Adrenal gland (tissue), 12 donors: ENCODE results near the gene ZNF273. TPM values are rescaled to one million over a fixed set of nuclear protein-coding genes. Genes with fewer than 3 reads are reported as not detected.

Source experiments
- DNase-seq, 7 donors: peaks; one replicate each; pipeline ENCODE4 v3.0.0-alpha.2; 2019 to 2020
- H3K27ac ChIP-seq, 5 donors: fragments of 200-600 bp; sonication (generic) in 4 of 5; 1 replicate in 3 of 5; 2 replicates in 2 of 5; pipeline versions ENCODE4 v1.5.1 to v1.8.0; 2016 to 2020; ENCODE audit warnings: mild to moderate bottlenecking in 1 of 5
- H3K27me3 ChIP-seq: fragments of 200-600 bp; 2 replicates; pipeline ENCODE4 v1.8.0; 2021
- H3K36me3 ChIP-seq, 2 donors: fragments of 200-600 bp; replicated peaks in 1 of 2; 1 replicate in 1 of 2; 2 replicates in 1 of 2; pipeline versions ENCODE4 v1.5.1 to v1.8.0; 2018 to 2022
- H3K4me1 ChIP-seq, 2 donors: fragments of 200-600 bp; replicated peaks in 1 of 2; 1 replicate in 1 of 2; 2 replicates in 1 of 2; pipeline versions ENCODE4 v1.5.1 to v1.8.0; 2018 to 2021
- H3K4me3 ChIP-seq, 4 donors: fragments of 200-600 bp; sonication (generic) in 3 of 4; one replicate each; pipeline ENCODE4 v1.5.1; 2016 to 2018
- H3K9me3 ChIP-seq, 3 donors: fragments of 200-600 bp; sonication (generic) in 1 of 3; replicated peaks in 1 of 3; 1 replicate in 2 of 3; 2 replicates in 1 of 3; pipeline versions ENCODE4 v1.5.1 to v1.8.0; 2016 to 2021
- CTCF ChIP-seq, 6 experiments: fragments of 450-650 bp in 4 of 6; fragments of 200-600 bp in 2 of 6; sonication (generic) in 1 of 6; IDR thresholded peaks; 1 replicate in 5 of 6; 2 replicates in 1 of 6; pipeline versions ENCODE4 v1.5.1 to v1.8.0; 2016 to 2021; ENCODE audit warnings: antibody characterized with exemption in 6 of 6, mild to moderate bottlenecking in 2 of 6, moderate library complexity in 1 of 6
- POLR2A ChIP-seq, 2 donors: fragments of 450-650 bp; IDR thresholded peaks; one replicate each; pipeline ENCODE4 v1.6.1; 2017; ENCODE audit warnings: antibody characterized with exemption in 2 of 2, mild to moderate bottlenecking in 2 of 2, moderate library complexity in 1 of 2
- WGBS, 4 donors: extraction: QIAGEN DNeasy Blood & Tissue Kit in 2 of 4; methylation state at CpG; one replicate each; pipeline versions ENCODE4 v1.1.5 to v1.1.7; 2013 to 2017; 5-methylcytosine and 5-hydroxymethylcytosine counted together
- intact Hi-C, 2 donors: fragments of 100-400 bp; cut with DNase I; formaldehyde crosslinking; loops; one replicate each; pipeline versions ENCODE4 v1.14.1 to v1.15.0; 2022 to 2023
- polyA plus RNA-seq, 3 donors: library from polyadenylated mRNA; stranded (reverse); fragments of 200-250 nt in 2 of 3; fragments of 350-450 nt in 1 of 3; fragmentation: Illumina TruSeq in 1 of 3; extraction: RNeasy Lipid Tissue Mini Kit (QIAGEN cat#74804) in 1 of 3; gene quantifications; one replicate each; pipeline ENCODE4 v1.2.3, GENCODE V29; 2013 to 2014
- total RNA-seq, 9 donors: library from RNA; depleted of rRNA in 4 of 9; stranded (reverse); fragments of >200 nt in 4 of 9; fragments of 120-200 nt in 1 of 9; fragmentation: NEBNext Ultra II Directional in 1 of 9; extraction: Animal tissue kit (Norgen Biotek cat#: 25700) in 1 of 9; gene quantifications; one replicate each; pipeline versions ENCODE4 v1.1.0 to v1.2.4, GENCODE V29; 2013 to 2023
- donor health status: healthy with polysubstance abuse.
- donor health status: Bipolar disorder and iron deficiency.
- donor health status: DM: yes; HTN: yes; CAD: no.
- donor health status: DM: no; HTN: no; CAD: no.
- donor health status: DM: no; HTN: no; CAD: no.
- donor health status: DM: yes; HTN: yes; CAD: no.

ZNF273 gene
- total and polyA plus RNA-seq, 12 donors: 2.1 to 9.2 (median 4.9) TPM

- Histone ChIP-seq H3K36me3 (no peaks in the 10 kb centered on the region), H3K4me1 (peaks cover 0 to 5% of the 10 kb centered on the region in 2 donors), H3K27ac (no peak overlapping the region), H3K4me3 (peak overlapping the region in 2 of 4 donors; percentile 29 to 35), H3K27me3 (no peaks in the 10 kb centered on the region), H3K9me3 (no peaks in the 10 kb centered on the region)
- TF ChIP-seq CTCF (IDR thresholded peaks at IDR 0.05) (no peak), POLR2A (IDR thresholded peaks at IDR 0.05) (no peak)
- WGBS, 4 donors: 62 to 81% (median 68%) methylated on average over 22 to 38 of the region's 38 CpGs
- intact Hi-C loops: no loop called here
- peak in 2 of 7 donors; percentile 15 to 45 for DNase-seq
Observed at GRCh38 chr7:64883113-64883905, 19.8 kb upstream of the ZNF273 start.

- peak in 2 of 7 donors; percentile 11 to 36 for DNase-seq
- TF ChIP-seq POLR2A (IDR thresholded peaks at IDR 0.05): no peak
- 82 to 90% (median 86%) methylated on average over 22 of the region's 22 CpGs for WGBS, 4 donors
Observed at GRCh38 chr7:64884085-64884912, 18.8 kb upstream of the ZNF273 start.

GRCh38 chr7:64884913-64885370 lies 18.1 kb upstream of the ZNF273 start:
- intact Hi-C loops: no loop called here
- H3K27ac ChIP-seq: no peak overlapping the region
- WGBS, 4 donors: 84 to 88% (median 85%) methylated on average over 15 to 19 of the region's 19 CpGs
- TF ChIP-seq POLR2A (IDR thresholded peaks at IDR 0.05) (no peak), CTCF (IDR thresholded peaks at IDR 0.05) (no peak)
- no peaks in the 10 kb centered on the region for H3K9me3 ChIP-seq
- peak in 1 of 7 donors; percentile 33 for DNase-seq
- H3K36me3 ChIP-seq: no peaks in the 10 kb centered on the region
- H3K4me3 ChIP-seq: no peak overlapping the region
- no peaks in the 10 kb centered on the region for H3K27me3 ChIP-seq
- H3K4me1 ChIP-seq: peaks cover 0 to 6% of the 10 kb centered on the region in 2 donors

More at GRCh38 chr7:64884085-64884912, 18.8 kb upstream of the ZNF273 start:
- Histone ChIP-seq H3K9me3 (no peaks in the 10 kb centered on the region), H3K27ac (no peak overlapping the region), H3K4me3 (no peak overlapping the region), H3K4me1 (peaks cover 0 to 3% of the 10 kb centered on the region in 2 donors), H3K36me3 (no peaks in the 10 kb centered on the region), H3K27me3 (no peaks in the 10 kb centered on the region)
- intact Hi-C loops: no loop called here

DNA sequence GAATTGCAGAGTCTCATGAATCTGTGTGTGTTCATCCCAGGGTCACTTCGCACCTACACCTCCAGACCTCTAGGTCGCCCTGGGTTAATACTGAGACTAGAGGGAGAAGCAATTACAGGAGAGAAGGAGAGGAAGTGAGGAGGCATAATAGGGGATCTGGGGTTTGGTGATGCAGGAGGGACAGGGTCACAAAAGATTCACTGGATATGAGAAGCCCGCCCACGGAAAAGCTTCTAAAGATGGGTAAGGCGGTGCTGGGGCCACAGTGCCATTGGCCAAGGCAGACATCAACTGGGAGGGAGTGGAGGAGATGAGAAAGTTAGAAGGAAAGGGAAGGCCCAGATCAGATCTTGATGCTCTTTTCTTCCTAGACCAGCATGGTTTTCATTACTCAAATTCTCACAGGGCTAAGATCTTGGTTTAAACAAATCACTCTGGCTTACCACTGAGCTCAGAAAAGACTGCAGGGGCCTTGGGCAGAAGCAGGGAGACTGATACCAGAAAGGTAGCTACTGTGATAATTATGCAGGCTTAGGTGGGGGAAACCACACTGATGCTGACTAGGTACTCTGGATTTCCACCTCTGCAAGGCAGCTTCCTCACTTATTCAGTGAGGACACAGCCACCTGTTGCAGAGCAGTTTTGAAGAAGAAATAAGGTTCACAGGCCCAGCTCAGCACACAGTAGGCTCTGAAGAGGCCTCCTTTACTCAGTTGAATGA lies 17.4 kb upstream of the ZNF273 start:
- Histone ChIP-seq H3K27me3 (no peaks in the 10 kb centered on the region), H3K4me3 (no peak overlapping the region), H3K4me1 (peaks cover 0 to 6% of the 10 kb centered on the region in 2 donors), H3K9me3 (no peaks in the 10 kb centered on the region), H3K27ac (no peak overlapping the region), H3K36me3 (no peaks in the 10 kb centered on the region)
- intact Hi-C loops: no loop called here
- DNase-seq: peak in 1 of 7 donors; percentile 27
- WGBS, 4 donors: 88 to 97% (median 93%) methylated on average over 5 of the region's 5 CpGs
- no peak for TF ChIP-seq CTCF (IDR thresholded peaks at IDR 0.05)
- no peak for TF ChIP-seq POLR2A (IDR thresholded peaks at IDR 0.05)
